ENCODE results near the gene DSE. TPM values are rescaled to one million over a fixed set of nuclear protein-coding genes. Genes with fewer than 3 reads are reported as not detected.

The DSE gene
- total RNA-seq, 2 experiments from 2014 or later = 5.7 to 7.1 TPM

DNA sequence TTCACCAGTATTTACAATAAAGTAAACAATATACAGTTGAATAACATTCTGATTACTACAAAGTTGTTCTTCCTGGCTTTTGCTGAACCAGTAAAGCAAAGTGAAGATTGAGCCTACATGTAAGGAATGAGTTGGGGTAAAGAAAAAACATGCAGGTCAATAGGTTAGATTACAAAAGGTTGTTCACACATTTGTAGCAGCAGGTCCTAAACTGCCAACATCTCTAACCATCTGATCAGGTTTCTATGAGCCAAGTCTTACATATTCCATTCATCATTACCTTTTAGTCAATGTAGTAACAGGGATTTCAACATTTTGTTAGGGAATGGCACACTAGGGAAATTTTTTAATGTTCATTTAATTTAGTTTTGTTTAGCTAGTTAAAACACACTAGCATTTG lies 81.2 kb downstream of the DSE start:
- no peak overlapping the region for H3K27ac Mint-ChIP-seq
- CTCF ChIA-PET = interaction anchor here (1.1 to 1.8 kb wide), 2 partner anchors 9 to 82 kb away, joined by 5 to 6 read pairs; partner anchors contain the start of gene CALHM6
- H3K4me3 Mint-ChIP-seq = no peak overlapping the region
- no peaks in the 10 kb centered on the region for H3K9me3 Mint-ChIP-seq (ENCODE audit: low read depth)
- H3K4me1 Mint-ChIP-seq = peaks cover 33% of the 10 kb centered on the region
- no peak for DNase-seq
- peaks cover 19% of the 10 kb centered on the region for H3K27me3 Mint-ChIP-seq
- no peak for ATAC-seq
- H3K36me3 Mint-ChIP-seq = peaks cover 4% of the 10 kb centered on the region

DNA sequence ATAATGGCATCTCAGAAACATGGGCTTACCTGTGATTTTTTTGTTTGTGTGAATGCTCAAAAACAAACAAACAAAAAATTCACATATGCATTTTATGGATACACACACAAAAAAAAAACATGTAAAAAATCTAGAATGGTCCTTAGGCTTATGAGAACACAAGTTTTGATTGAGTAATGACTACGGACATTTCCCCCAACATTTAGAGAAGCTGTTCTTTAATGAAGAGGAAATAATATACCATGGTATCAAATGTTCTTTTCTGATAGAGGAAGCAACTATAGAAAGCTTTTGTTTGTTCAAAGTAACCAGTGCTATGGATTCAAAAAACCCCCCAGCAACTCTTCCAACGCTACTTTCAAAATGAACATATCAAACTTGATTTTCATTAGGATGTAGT lies 81.8 kb downstream of the DSE start:
- peaks cover 4% of the 10 kb centered on the region for H3K36me3 Mint-ChIP-seq
- no peak for DNase-seq
- peaks cover 19% of the 10 kb centered on the region for H3K27me3 Mint-ChIP-seq
- no peak overlapping the region for H3K27ac Mint-ChIP-seq
- no peak overlapping the region for H3K4me3 Mint-ChIP-seq
- ATAC-seq = no peak
- H3K9me3 Mint-ChIP-seq (ENCODE audit: low read depth) = no peaks in the 10 kb centered on the region
- H3K4me1 Mint-ChIP-seq = peaks cover 34% of the 10 kb centered on the region
- CTCF ChIA-PET = interaction anchor here (0.9 to 1.8 kb wide), 2 partner anchors 8 to 9 kb away, joined by 4 to 5 read pairs; partner anchors contain the start of gene CALHM6

GRCh38 chr6:116456106-116456505 lies 85.4 kb downstream of the DSE start:
- CTCF ChIA-PET = no interaction called here
- peaks cover 4% of the 10 kb centered on the region for H3K36me3 Mint-ChIP-seq
- no peak overlapping the region for H3K27ac Mint-ChIP-seq
- H3K27me3 Mint-ChIP-seq = peaks cover 32% of the 10 kb centered on the region
- ATAC-seq (no peak), DNase-seq (no peak)
- peaks cover 40% of the 10 kb centered on the region for H3K4me1 Mint-ChIP-seq
- no peaks in the 10 kb centered on the region for H3K9me3 Mint-ChIP-seq (ENCODE audit: low read depth)
- no peak overlapping the region for H3K4me3 Mint-ChIP-seq

DNA sequence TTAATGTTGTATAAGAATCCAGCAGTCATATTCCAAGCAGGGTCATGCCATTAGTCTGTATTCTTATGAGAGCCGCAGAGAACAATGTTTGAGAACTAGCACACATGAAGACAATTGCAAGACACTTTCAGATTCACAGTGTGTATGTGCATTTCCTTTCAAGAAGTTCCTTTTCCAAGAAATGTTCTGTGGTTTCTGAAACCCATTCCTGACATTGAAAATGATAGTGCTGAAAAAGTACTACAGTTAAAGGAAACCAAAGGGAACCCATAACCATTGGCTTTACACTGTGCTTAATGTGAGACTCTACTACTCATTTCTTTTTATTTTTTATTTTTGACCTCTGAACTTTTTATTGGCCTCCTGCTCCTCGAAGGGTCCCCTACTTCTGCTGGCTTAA lies 86.2 kb downstream of the DSE start:
- Mint-ChIP-seq H3K9me3 (ENCODE audit: low read depth) (no peaks in the 10 kb centered on the region), H3K4me1 (peaks cover 42% of the 10 kb centered on the region), H3K27ac (peak overlapping the region; percentile 47), H3K27me3 (peaks cover 35% of the 10 kb centered on the region), H3K36me3 (peaks cover 4% of the 10 kb centered on the region), H3K4me3 (no peak overlapping the region)
- CTCF ChIA-PET = no interaction called here
- DNase-seq (no peak), ATAC-seq (no peak)

DNA sequence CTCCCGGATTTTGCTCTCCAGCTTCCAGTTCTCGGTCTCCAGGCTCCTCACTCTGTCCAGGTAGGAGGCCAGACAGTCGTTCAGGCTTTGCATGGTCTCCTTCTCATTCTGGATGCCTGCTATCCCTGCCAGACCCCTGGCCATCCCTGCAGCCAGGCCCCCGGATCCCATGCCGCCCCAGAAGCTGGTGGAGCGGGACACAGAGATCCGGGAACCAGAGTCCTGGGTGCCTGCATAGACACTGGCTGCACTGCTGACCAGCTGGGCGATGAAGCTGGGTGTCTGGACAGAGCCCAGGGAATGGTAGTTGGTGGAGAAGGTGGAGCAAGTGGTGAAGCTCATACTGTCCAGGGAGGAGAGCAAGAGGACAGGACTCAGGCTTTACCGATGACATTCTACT lies 87.5 kb downstream of the DSE start:
- no peak overlapping the region for H3K4me3 Mint-ChIP-seq
- H3K36me3 Mint-ChIP-seq = peaks cover 10% of the 10 kb centered on the region
- peaks cover 53% of the 10 kb centered on the region for H3K4me1 Mint-ChIP-seq
- H3K9me3 Mint-ChIP-seq (ENCODE audit: low read depth) = no peaks in the 10 kb centered on the region
- CTCF ChIA-PET = interaction anchor here (1.1 to 2.1 kb wide), 2 partner anchors 13 to 171 kb away, joined by 3 to 6 read pairs; no protein-coding TSS in a partner anchor
- peaks cover 41% of the 10 kb centered on the region for H3K27me3 Mint-ChIP-seq
- DNase-seq (no peak), ATAC-seq (no peak)
- no peak overlapping the region for H3K27ac Mint-ChIP-seq

- no peaks in the 10 kb centered on the region for H3K9me3 Mint-ChIP-seq (ENCODE audit: low read depth)
- H3K4me3 Mint-ChIP-seq = no peak overlapping the region
- CTCF ChIA-PET = no interaction called here
- peaks cover 62% of the 10 kb centered on the region for H3K4me1 Mint-ChIP-seq
- ATAC-seq = no peak
- H3K27ac Mint-ChIP-seq = no peak overlapping the region
- peaks cover 10% of the 10 kb centered on the region for H3K36me3 Mint-ChIP-seq
- H3K27me3 Mint-ChIP-seq = peaks cover 42% of the 10 kb centered on the region
- DNase-seq = no peak
Observed at GRCh38 chr6:116459927-116460326, 89.2 kb downstream of the DSE start.

DNA sequence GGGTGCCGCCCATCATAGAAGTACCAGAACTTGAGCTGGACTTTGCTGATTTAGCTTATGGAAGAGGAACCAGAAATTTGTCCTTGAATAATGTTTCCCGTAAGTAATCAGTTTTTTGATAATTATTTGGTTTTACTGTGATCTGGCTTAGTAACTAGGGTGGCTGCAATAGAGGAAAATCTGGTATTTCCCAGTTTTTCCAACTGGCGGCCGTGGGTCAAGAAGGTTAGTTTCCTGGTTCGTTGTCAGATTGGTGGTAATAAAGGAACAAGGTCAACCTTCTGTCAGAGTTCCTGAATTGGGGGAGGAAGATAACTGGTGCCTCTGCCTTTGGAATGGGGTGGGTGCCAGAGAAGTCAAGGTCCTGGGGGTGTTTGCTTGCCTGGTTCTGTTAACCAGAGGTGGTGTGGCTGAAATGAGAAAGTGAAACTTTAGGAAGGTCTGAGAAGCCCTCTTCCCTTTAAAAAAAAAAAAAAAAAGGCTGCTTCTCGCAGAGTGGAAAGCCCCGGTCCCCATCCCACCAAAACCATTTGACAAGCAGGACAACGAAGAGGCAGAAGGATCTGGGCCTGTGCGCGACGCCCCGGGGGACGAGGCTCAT lies 90.7 kb downstream of the DSE start, which contains the start of gene CALHM6:
Gene CALHM6 (plus strand): TSS at position 45 of the 601 bp plus-strand sequence. CDS start 555 bp downstream, at position 600.
- peak; percentile 28 for ATAC-seq
- CTCF ChIA-PET = interaction anchor here (1.3 kb wide), 1 partner anchor 10 kb away, joined by 5 read pairs; no protein-coding TSS in a partner anchor
- peaks cover 65% of the 10 kb centered on the region for H3K4me1 Mint-ChIP-seq

GRCh38 chr6:116461932-116462885 lies 91.5 kb downstream of the DSE start:
- CTCF ChIA-PET = interaction anchor here (1.3 kb wide), 1 partner anchor 10 kb away, joined by 5 read pairs; no protein-coding TSS in a partner anchor
- DNase-seq (peak; percentile 69), ATAC-seq (peak; percentile 95)
- H3K27me3 Mint-ChIP-seq = peaks cover 49% of the 10 kb centered on the region
- peaks cover 57% of the 10 kb centered on the region for H3K4me1 Mint-ChIP-seq
- peak overlapping the region; percentile 79 for H3K27ac Mint-ChIP-seq
- H3K9me3 Mint-ChIP-seq (ENCODE audit: low read depth) = no peaks in the 10 kb centered on the region
- peaks cover 10% of the 10 kb centered on the region for H3K36me3 Mint-ChIP-seq
- peak overlapping the region; percentile 69 for H3K4me3 Mint-ChIP-seq

More for the DNA sequence above, 90.7 kb downstream of the DSE start, which contains the start of gene CALHM6:
- Mint-ChIP-seq H3K4me3 (peak within 1 kb of the TSS; percentile 68), H3K27me3 (peaks cover 43% of the 10 kb centered on the region), H3K36me3 (peaks cover 10% of the 10 kb centered on the region), H3K9me3 (ENCODE audit: low read depth) (no peaks in the 10 kb centered on the region), H3K27ac (peak within 1 kb of the TSS; percentile 79)
- DNase-seq = no peak

DNA sequence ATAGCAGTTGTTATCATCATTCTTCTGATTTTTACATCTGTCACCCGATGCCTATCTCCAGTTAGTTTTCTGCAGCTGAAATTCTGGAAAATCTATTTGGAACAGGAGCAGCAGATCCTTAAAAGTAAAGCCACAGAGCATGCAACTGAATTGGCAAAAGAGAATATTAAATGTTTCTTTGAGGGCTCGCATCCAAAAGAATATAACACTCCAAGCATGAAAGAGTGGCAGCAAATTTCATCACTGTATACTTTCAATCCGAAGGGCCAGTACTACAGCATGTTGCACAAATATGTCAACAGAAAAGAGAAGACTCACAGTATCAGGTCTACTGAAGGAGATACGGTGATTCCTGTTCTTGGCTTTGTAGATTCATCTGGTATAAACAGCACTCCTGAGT lies 92.6 kb downstream of the DSE start:
- Mint-ChIP-seq H3K9me3 (ENCODE audit: low read depth) (no peaks in the 10 kb centered on the region), H3K27ac (no peak overlapping the region), H3K36me3 (peaks cover 10% of the 10 kb centered on the region), H3K4me3 (peak overlapping the region; percentile 69), H3K27me3 (peaks cover 51% of the 10 kb centered on the region), H3K4me1 (peaks cover 51% of the 10 kb centered on the region)
- ATAC-seq = no peak
- CTCF ChIA-PET = interaction anchor here (1.3 kb wide), 1 partner anchor 9 kb away, joined by 4 read pairs; no protein-coding TSS in a partner anchor
- DNase-seq = no peak

DNA sequence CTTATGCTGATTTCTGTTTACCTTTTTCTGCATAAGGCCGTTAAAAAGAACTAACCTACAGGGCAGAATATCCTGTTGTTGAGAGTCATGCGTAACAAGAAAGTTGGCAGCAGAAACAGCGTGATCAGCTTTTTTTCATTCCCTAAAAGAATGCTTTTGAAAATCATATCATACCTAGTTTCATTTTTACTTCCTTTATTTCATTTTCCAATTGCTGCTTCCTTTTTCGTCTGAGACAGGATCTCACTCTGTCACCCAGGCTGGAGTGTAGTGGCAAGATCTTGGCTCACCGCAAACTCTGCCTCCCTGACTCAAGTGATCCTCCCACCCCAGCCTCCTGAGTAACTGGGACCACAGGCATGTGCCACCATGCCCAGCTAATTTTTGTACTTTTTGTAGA lies 94.5 kb downstream of the DSE start:
- H3K36me3 Mint-ChIP-seq = peaks cover 10% of the 10 kb centered on the region
- no peak overlapping the region for H3K27ac Mint-ChIP-seq
- ATAC-seq = no peak
- peaks cover 38% of the 10 kb centered on the region for H3K4me1 Mint-ChIP-seq
- CTCF ChIA-PET = interaction anchor here (0.9 to 1.4 kb wide), 2 partner anchors 9 to 72 kb away, joined by 3 to 5 read pairs; no protein-coding TSS in a partner anchor
- H3K4me3 Mint-ChIP-seq = no peak overlapping the region
- no peak for DNase-seq
- H3K27me3 Mint-ChIP-seq = peaks cover 45% of the 10 kb centered on the region
- H3K9me3 Mint-ChIP-seq (ENCODE audit: low read depth) = no peaks in the 10 kb centered on the region

DNA sequence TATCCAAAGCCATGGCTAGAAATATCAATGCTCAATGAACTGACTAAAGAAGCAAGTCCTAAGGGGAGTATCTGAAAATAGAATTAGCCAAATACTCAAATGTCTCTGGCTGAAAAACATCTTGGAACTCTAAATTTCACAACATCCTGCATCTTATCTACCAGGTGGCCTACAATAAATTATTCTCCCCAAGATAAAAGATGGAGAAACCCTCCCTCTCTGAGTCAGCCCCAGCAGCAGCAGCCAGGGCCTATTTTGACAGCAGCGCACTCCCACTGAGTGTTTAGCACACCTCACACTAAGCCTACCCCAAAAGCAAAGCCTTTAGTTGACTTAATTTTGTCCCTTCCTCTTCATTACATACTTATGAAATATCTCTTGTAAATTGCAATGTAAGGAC lies 96.3 kb downstream of the DSE start:
- Mint-ChIP-seq H3K36me3 (peaks cover 10% of the 10 kb centered on the region), H3K4me1 (peaks cover 27% of the 10 kb centered on the region), H3K27ac (no peak overlapping the region), H3K9me3 (ENCODE audit: low read depth) (no peaks in the 10 kb centered on the region), H3K27me3 (peaks cover 34% of the 10 kb centered on the region), H3K4me3 (no peak overlapping the region)
- DNase-seq (no peak), ATAC-seq (no peak)
- CTCF ChIA-PET = no interaction called here

GRCh38 chr6:116467514-116467913 lies 96.8 kb downstream of the DSE start:
- peaks cover 9% of the 10 kb centered on the region for H3K36me3 Mint-ChIP-seq
- no peak overlapping the region for H3K4me3 Mint-ChIP-seq
- DNase-seq = no peak
- ATAC-seq = no peak
- peaks cover 24% of the 10 kb centered on the region for H3K4me1 Mint-ChIP-seq
- CTCF ChIA-PET = no interaction called here
- no peaks in the 10 kb centered on the region for H3K9me3 Mint-ChIP-seq (ENCODE audit: low read depth)
- no peak overlapping the region for H3K27ac Mint-ChIP-seq
- H3K27me3 Mint-ChIP-seq = peaks cover 33% of the 10 kb centered on the region

GRCh38 chr6:116468293-116468692 lies 97.5 kb downstream of the DSE start:
- no peak for DNase-seq

More at GRCh38 chr6:116468293-116468692, 97.5 kb downstream of the DSE start:
- Mint-ChIP-seq H3K36me3 (peaks cover 2% of the 10 kb centered on the region), H3K4me3 (no peak overlapping the region), H3K9me3 (ENCODE audit: low read depth) (no peaks in the 10 kb centered on the region), H3K4me1 (peaks cover 17% of the 10 kb centered on the region), H3K27me3 (peaks cover 30% of the 10 kb centered on the region), H3K27ac (no peak overlapping the region)
- CTCF ChIA-PET = no interaction called here
- no peak for ATAC-seq

All from activated CD8-positive, alpha-beta memory T cell treated with anti-CD3 and anti-CD28 coated beads, Interleukin-2, amount 10 ng/mL, durations not matched to agents 7 days and 5 days (primary cell).